ENCODE results near the gene FDXACB1. TPM values are rescaled to one million over a fixed set of nuclear protein-coding genes. Genes with fewer than 3 reads are reported as not detected.

Gene FDXACB1
- total and polyA plus RNA-seq, 9 of the 15 experiments (the other 6 are each of a cell fraction or from before 2014, with no cell fraction given) = 3.2 to 7.5 (median 5.3) TPM

DNA sequence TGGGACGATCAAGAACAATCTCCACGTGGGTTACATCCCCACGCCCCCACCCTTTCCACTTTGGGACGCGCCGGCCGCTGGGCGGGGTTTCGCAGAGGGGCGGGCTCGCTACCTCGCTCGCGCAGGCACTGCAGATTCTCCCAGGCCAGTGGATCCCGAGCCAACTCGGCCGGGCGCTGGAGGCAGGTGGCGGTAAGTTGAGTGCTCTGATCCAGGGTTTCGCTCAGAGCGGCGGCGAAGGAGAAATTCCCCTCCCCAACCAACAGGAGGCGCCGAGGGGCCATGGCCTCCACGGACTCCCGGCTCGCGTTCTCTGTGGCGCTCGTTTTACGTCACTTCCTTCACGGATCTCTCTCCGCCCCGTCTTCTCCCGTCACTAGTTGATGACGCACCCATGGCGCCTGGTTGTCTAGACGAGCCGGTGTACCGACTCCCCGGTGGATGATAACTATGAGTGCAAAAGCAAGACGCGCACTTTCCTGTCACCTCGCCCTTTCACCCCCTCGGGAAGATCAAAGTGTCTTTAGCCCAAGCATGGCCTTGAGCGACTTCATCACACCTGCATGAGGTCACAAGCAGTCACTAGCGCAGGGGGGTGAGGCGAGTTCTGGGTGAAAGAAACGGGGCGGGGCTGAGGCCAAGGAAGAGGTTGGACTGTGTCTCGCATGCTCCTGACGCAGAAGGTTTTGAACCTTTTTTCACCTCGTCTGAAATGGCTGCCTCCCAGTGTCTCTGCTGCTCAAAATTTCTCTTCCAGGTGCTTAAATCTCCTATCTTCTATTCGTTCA is at the start of gene FDXACB1, which contains the start of gene CFAP68 (continued):
- peak; percentile 36 for TF ChIP-seq SMAD1 (IDR thresholded peaks at IDR 0.05; ENCODE audit: low read depth, low read length, partially characterized antibody)
- 0 out of 2 replicates have a peak, but pooled peaks have one; percentile 42 for TF ChIP-seq FOXJ2 (tag; IDR thresholded peaks at IDR 0.05)
- 0 out of 4 replicates have a peak, but pooled peaks of 1 of the 2 experiments have one; percentile 80 for TF ChIP-seq KDM4B (IDR thresholded peaks at IDR 0.05; ENCODE audit: borderline replicate concordance in 2 of 2, low read depth in 1 of 2)
- TF ChIP-seq, protein P1, sequence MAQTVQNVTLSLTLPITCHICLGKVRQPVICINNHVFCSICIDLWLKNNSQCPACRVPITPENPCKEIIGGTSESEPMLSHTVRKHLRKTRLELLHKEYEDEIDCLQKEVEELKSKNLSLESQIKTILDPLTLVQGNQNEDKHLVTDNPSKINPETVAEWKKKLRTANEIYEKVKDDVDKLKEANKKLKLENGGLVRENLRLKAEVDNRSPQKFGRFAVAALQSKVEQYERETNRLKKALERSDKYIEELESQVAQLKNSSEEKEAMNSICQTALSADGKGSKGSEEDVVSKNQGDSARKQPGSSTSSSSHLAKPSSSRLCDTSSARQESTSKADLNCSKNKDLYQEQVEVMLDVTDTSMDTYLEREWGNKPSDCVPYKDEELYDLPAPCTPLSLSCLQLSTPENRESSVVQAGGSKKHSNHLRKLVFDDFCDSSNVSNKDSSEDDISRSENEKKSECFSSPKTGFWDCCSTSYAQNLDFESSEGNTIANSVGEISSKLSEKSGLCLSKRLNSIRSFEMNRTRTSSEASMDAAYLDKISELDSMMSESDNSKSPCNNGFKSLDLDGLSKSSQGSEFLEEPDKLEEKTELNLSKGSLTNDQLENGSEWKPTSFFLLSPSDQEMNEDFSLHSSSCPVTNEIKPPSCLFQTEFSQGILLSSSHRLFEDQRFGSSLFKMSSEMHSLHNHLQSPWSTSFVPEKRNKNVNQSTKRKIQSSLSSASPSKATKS (CRISPR knock-in tag; IDR thresholded peaks at IDR 0.05) = no peak
- no peak for TF ChIP-seq HDAC6 (IDR thresholded peaks at IDR 0.05; ENCODE audit: low read depth, low read length)
- peak; percentile 96 for TF ChIP-seq C11orf30 (IDR thresholded peaks at IDR 0.05; ENCODE audit: low read depth)
- TF ChIP-seq, protein P2, sequence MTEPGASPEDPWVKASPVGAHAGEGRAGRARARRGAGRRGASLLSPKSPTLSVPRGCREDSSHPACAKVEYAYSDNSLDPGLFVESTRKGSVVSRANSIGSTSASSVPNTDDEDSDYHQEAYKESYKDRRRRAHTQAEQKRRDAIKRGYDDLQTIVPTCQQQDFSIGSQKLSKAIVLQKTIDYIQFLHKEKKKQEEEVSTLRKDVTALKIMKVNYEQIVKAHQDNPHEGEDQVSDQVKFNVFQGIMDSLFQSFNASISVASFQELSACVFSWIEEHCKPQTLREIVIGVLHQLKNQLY (CRISPR knock-in tag; conservative IDR thresholded peaks at IDR 0.05) = no peak
- TF ChIP-seq, protein P3, sequence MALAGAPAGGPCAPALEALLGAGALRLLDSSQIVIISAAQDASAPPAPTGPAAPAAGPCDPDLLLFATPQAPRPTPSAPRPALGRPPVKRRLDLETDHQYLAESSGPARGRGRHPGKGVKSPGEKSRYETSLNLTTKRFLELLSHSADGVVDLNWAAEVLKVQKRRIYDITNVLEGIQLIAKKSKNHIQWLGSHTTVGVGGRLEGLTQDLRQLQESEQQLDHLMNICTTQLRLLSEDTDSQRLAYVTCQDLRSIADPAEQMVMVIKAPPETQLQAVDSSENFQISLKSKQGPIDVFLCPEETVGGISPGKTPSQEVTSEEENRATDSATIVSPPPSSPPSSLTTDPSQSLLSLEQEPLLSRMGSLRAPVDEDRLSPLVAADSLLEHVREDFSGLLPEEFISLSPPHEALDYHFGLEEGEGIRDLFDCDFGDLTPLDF (CRISPR knock-in tag; IDR thresholded peaks at IDR 0.05) = no peak
- TF ChIP-seq BCOR (IDR thresholded peaks at IDR 0.05) = peak; percentile 80
- peak in 1 of 2 experiments; percentile 18; a peak in 1 of 4 replicates for TF ChIP-seq TRIM24 (IDR thresholded peaks at IDR 0.05)
- TF ChIP-seq POLR2AphosphoS5 (IDR thresholded peaks at IDR 0.05; ENCODE audit: control insufficient read depth, insufficient read depth, low read depth, low read length) = peak; percentile 59
- TF ChIP-seq PRPF4 (IDR thresholded peaks at IDR 0.05; ENCODE audit: insufficient read depth, low read depth, low read length, poor library complexity, severe bottlenecking) = no peak
- TF ChIP-seq SAFB (IDR thresholded peaks at IDR 0.05; ENCODE audit: borderline replicate concordance, low read depth, low read length) = peak; percentile 80
- TF ChIP-seq TARDBP (IDR thresholded peaks at IDR 0.05) = peak; percentile 94
- TF ChIP-seq CXXC5 (CRISPR knock-in tag; IDR thresholded peaks at IDR 0.05) = peak; percentile 87
- TF ChIP-seq, protein P4, sequence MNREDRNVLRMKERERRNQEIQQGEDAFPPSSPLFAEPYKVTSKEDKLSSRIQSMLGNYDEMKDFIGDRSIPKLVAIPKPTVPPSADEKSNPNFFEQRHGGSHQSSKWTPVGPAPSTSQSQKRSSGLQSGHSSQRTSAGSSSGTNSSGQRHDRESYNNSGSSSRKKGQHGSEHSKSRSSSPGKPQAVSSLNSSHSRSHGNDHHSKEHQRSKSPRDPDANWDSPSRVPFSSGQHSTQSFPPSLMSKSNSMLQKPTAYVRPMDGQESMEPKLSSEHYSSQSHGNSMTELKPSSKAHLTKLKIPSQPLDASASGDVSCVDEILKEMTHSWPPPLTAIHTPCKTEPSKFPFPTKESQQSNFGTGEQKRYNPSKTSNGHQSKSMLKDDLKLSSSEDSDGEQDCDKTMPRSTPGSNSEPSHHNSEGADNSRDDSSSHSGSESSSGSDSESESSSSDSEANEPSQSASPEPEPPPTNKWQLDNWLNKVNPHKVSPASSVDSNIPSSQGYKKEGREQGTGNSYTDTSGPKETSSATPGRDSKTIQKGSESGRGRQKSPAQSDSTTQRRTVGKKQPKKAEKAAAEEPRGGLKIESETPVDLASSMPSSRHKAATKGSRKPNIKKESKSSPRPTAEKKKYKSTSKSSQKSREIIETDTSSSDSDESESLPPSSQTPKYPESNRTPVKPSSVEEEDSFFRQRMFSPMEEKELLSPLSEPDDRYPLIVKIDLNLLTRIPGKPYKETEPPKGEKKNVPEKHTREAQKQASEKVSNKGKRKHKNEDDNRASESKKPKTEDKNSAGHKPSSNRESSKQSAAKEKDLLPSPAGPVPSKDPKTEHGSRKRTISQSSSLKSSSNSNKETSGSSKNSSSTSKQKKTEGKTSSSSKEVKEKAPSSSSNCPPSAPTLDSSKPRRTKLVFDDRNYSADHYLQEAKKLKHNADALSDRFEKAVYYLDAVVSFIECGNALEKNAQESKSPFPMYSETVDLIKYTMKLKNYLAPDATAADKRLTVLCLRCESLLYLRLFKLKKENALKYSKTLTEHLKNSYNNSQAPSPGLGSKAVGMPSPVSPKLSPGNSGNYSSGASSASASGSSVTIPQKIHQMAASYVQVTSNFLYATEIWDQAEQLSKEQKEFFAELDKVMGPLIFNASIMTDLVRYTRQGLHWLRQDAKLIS (CRISPR knock-in tag; IDR thresholded peaks at IDR 0.05) = peak; percentile 75
- peak; percentile 84 for TF ChIP-seq TCF7 (IDR thresholded peaks at IDR 0.05; ENCODE audit: borderline replicate concordance)
- peak; percentile 64; the same call in 1 of the 2 replicates for TF ChIP-seq ELF1 (tag; IDR thresholded peaks at IDR 0.05)
- peak; percentile 86; the same call in 1 of the 2 replicates for TF ChIP-seq XRCC5 (IDR thresholded peaks at IDR 0.05; ENCODE audit: low read depth, low read length)
- no peak for TF ChIP-seq ZNF507 (tag; conservative IDR thresholded peaks at IDR 0.05)

All from K562 (cell line).